22Rv1 (cell line): ENCODE data around the gene SNAP23.
A peak's percentile ranks its signal among the peaks of the same experiment; 100 is the strongest.

ENCODE experiments used
- H3K27ac ChIP-seq: fragments of 450-650 bp; 2 replicates; pipeline ENCODE4 v1.5.1; 2017
- CTCF ChIP-seq: fragments of 450-650 bp; IDR thresholded peaks from 2 replicates; pipeline ENCODE4 v1.5.1; 2017; ENCODE audit warnings: mild to moderate bottlenecking
- ZFX ChIP-seq: fragments of 450-650 bp; IDR thresholded peaks from 2 replicates; pipeline ENCODE4 v1.6.1; 2017; ENCODE audit warnings: antibody characterized with exemption, borderline replicate concordance

The SNAP23 gene

GRCh38 chr15:42495361-42496212 lies at the start of gene SNAP23:
Gene SNAP23, plus strand, starts transcription at chr15:42495634. Its CDS starts 16,213 bp downstream, at chr15:42511847.
- TF ChIP-seq CTCF = no peak
- no peak for TF ChIP-seq ZFX
- H3K27ac ChIP-seq = peak within 1 kb of the TSS; percentile 84

- H3K27ac ChIP-seq = no peak overlapping the region
- TF ChIP-seq ZFX = no peak
- TF ChIP-seq CTCF = no peak
Observed at GRCh38 chr15:42447599-42447998, 47.8 kb upstream of the SNAP23 start.

GRCh38 chr15:42448281-42448680 lies 47.2 kb upstream of the SNAP23 start:
- TF ChIP-seq CTCF (no peak), ZFX (no peak)
- no peak overlapping the region for H3K27ac ChIP-seq

GRCh38 chr15:42449770-42450424 lies 45.5 kb upstream of the SNAP23 start:
- H3K27ac ChIP-seq = no peak overlapping the region
- TF ChIP-seq CTCF (no peak), ZFX (no peak)

- no peak overlapping the region for H3K27ac ChIP-seq
- TF ChIP-seq CTCF (no peak), ZFX (no peak)
Observed at GRCh38 chr15:42450425-42450790, 45.0 kb upstream of the SNAP23 start.

- no peak overlapping the region for H3K27ac ChIP-seq
- TF ChIP-seq CTCF (no peak), ZFX (no peak)
Observed at GRCh38 chr15:42453826-42454225, 41.6 kb upstream of the SNAP23 start.

- H3K27ac ChIP-seq = no peak overlapping the region
Observed at GRCh38 chr15:42456531-42456930, 38.9 kb upstream of the SNAP23 start.

More at GRCh38 chr15:42456531-42456930, 38.9 kb upstream of the SNAP23 start:
- TF ChIP-seq CTCF (no peak), ZFX (no peak)
